Neural cell (in vitro differentiated cells): ENCODE measurements around the gene RNF144A. TPM values are rescaled to one million over a fixed set of nuclear protein-coding genes. Genes with fewer than 3 reads are reported as not detected.

Experiments
- H2AFZ ChIP-seq: fragments of 200-600, 300-800 bp; sonication (generic), shearing (Covaris generic); 2 replicates; pipeline ENCODE4 v1.6.0; 2014; ENCODE audit warnings: low read depth, mild to moderate bottlenecking, antibody characterized with exemption, low read length, moderate library complexity
- H3F3A ChIP-seq: fragments of 200-600 bp; shearing (Covaris generic); 2 replicates; pipeline ENCODE4 v1.6.1; 2016; ENCODE audit warnings: mild to moderate bottlenecking, moderate library complexity, mixed read lengths, antibody characterized with exemption, low read length; ENCODE audit not compliant: insufficient read depth, poor library complexity, severe bottlenecking
- H3K27ac ChIP-seq: fragments of 200-600, 300-800 bp; sonication (generic), shearing (Covaris generic); 2 replicates; pipeline ENCODE4 v1.5.1; 2014; ENCODE audit warnings: mild to moderate bottlenecking, low read length, moderate library complexity
- H3K27me3 ChIP-seq: fragments of 300-800, 200-600 bp; sonication (generic), shearing (Covaris generic); 2 replicates; pipeline ENCODE4 v1.6.0; 2014; ENCODE audit warnings: mild to moderate bottlenecking, low read depth, low read length, moderate library complexity; ENCODE audit not compliant: insufficient read depth
- H3K36me3 ChIP-seq: fragments of 300-800, 200-600 bp; sonication (generic), shearing (Covaris generic); 2 replicates; pipeline ENCODE4 v1.5.1; 2014; ENCODE audit warnings: mild to moderate bottlenecking, antibody characterized with exemption, low read length, moderate library complexity; ENCODE audit not compliant: insufficient read depth
- H3K4me2 ChIP-seq: fragments of 300-800, 200-600 bp; sonication (generic), shearing (Covaris generic); 2 replicates; pipeline ENCODE4 v1.6.0; 2014; ENCODE audit warnings: mild to moderate bottlenecking, low read length
- H3K4me3 ChIP-seq: fragments of 300-800, 200-600 bp; sonication (generic), shearing (Covaris generic); 2 replicates; pipeline ENCODE4 v1.5.1; 2014; ENCODE audit warnings: mild to moderate bottlenecking, low read length, moderate library complexity
- H3K79me2 ChIP-seq: fragments of 200-600 bp; shearing (Covaris generic); replicated peaks from 2 replicates; pipeline ENCODE4 v1.6.0; 2014; ENCODE audit warnings: mild to moderate bottlenecking, low read length, moderate library complexity; ENCODE audit not compliant: insufficient read depth
- H3K9ac ChIP-seq: fragments of 300-800, 200-600 bp; sonication (generic), shearing (Covaris generic); 2 replicates; pipeline ENCODE4 v1.6.1; 2016; ENCODE audit warnings: mild to moderate bottlenecking, low read length, mixed read lengths
- H3K9me2 ChIP-seq: fragments of 200-600 bp; shearing (Covaris generic); 2 replicates; pipeline ENCODE4 v1.6.1; 2016; ENCODE audit warnings: mild to moderate bottlenecking, low read length, mixed read lengths; ENCODE audit not compliant: insufficient read depth
- H3K9me3 ChIP-seq: fragments of 200-600, 300-800 bp; sonication (generic), shearing (Covaris generic); 2 replicates; pipeline ENCODE4 v1.6.1; 2016; ENCODE audit warnings: mild to moderate bottlenecking, mixed run types, low read length, moderate library complexity, mixed read lengths
- H4K20me1 ChIP-seq: fragments of 200-600 bp; shearing (Covaris generic); 2 replicates; pipeline ENCODE4 v1.6.1; 2016; ENCODE audit warnings: mild to moderate bottlenecking, mixed run types; ENCODE audit not compliant: insufficient read depth
- CTCF ChIP-seq: fragments of 450-650 bp; IDR thresholded peaks from 2 replicates; pipeline ENCODE4 v1.5.1; 2014; ENCODE audit warnings: antibody characterized with exemption, mild to moderate bottlenecking, moderate library complexity; ENCODE audit not compliant: poor library complexity, severe bottlenecking
- EP300 ChIP-seq: fragments of 450-650 bp; conservative IDR thresholded peaks from 2 replicates; pipeline ENCODE4 v1.6.1; 2014; ENCODE audit warnings: antibody characterized with exemption, mild to moderate bottlenecking, moderate library complexity; ENCODE audit not compliant: poor library complexity, severe bottlenecking
- EZH2 ChIP-seq: fragments of 200-600, 300-800 bp; shearing (Covaris generic), sonication (generic); IDR thresholded peaks from 2 replicates; pipeline ENCODE4 v1.6.1; 2014; ENCODE audit warnings: antibody characterized with exemption, low read length, borderline replicate concordance, mild to moderate bottlenecking; ENCODE audit not compliant: insufficient read depth, poor library complexity, severe bottlenecking
- MXI1 ChIP-seq: fragments of 450-650 bp; conservative IDR thresholded peaks from 2 replicates; pipeline ENCODE4 v1.6.1; 2014; ENCODE audit warnings: antibody characterized with exemption, mild to moderate bottlenecking; ENCODE audit not compliant: poor library complexity, severe bottlenecking
- POLR2AphosphoS5 ChIP-seq: IDR thresholded peaks from 2 replicates; pipeline ENCODE4 v1.6.1; 2012
- RAD21 ChIP-seq: fragments of 450-650 bp; conservative IDR thresholded peaks from 2 replicates; pipeline ENCODE4 v1.6.1; 2014; ENCODE audit warnings: antibody characterized with exemption, mild to moderate bottlenecking, moderate library complexity
- REST ChIP-seq: IDR thresholded peaks from 2 replicates; pipeline ENCODE4 v1.6.1; 2012; ENCODE audit warnings: borderline replicate concordance
- SMC3 ChIP-seq: fragments of 450-650 bp; conservative IDR thresholded peaks from 2 replicates; pipeline ENCODE4 v1.6.1; 2014; ENCODE audit warnings: antibody characterized with exemption, mild to moderate bottlenecking, moderate library complexity; ENCODE audit not compliant: poor library complexity
- TAF1 ChIP-seq: IDR thresholded peaks from 2 replicates; pipeline ENCODE4 v1.6.1; 2012; ENCODE audit warnings: low read depth
- polyA plus RNA-seq: library from polyadenylated mRNA; depleted of rRNA; stranded (reverse); fragments of >200 nt; gene quantifications from 2 replicates; pipeline ENCODE4 v1.2.3, GENCODE V29; 2014

RNF144A gene
- polyA plus RNA-seq, 1 donor from 2014 or later = 26.9 TPM

GRCh38 chr2:6924924-6925409 lies 7.8 kb downstream of the RNF144A start:
- no peak for TF ChIP-seq CTCF
- TF ChIP-seq RAD21 = no peak
- TF ChIP-seq REST = no peak
- no peak for TF ChIP-seq MXI1
- no peak for TF ChIP-seq SMC3
- TF ChIP-seq POLR2AphosphoS5 = no peak
- TF ChIP-seq EP300 = no peak
- Histone ChIP-seq H2AFZ (no peak overlapping the region), H4K20me1 (no peaks in the 10 kb centered on the region), H3K79me2 (peaks cover 57% of the 10 kb centered on the region), H3K4me2 (no peak overlapping the region), H3K27ac (no peak overlapping the region), H3K4me3 (no peak overlapping the region), H3K9me2 (no peaks in the 10 kb centered on the region), H3K9me3 (no peaks in the 10 kb centered on the region), H3K36me3 (no peaks in the 10 kb centered on the region), H3K9ac (no peak overlapping the region), H3F3A (no peaks in the 10 kb centered on the region), H3K27me3 (no peaks in the 10 kb centered on the region)

GRCh38 chr2:6926071-6926732 lies 9.0 kb downstream of the RNF144A start:
- H3F3A ChIP-seq = no peaks in the 10 kb centered on the region
- H3K27ac ChIP-seq = no peak overlapping the region
- no peaks in the 10 kb centered on the region for H3K36me3 ChIP-seq
- peaks cover 55% of the 10 kb centered on the region for H3K79me2 ChIP-seq
- no peaks in the 10 kb centered on the region for H3K9me3 ChIP-seq
- H3K4me3 ChIP-seq = no peak overlapping the region
- H3K4me2 ChIP-seq = no peak overlapping the region
- H3K27me3 ChIP-seq = no peaks in the 10 kb centered on the region
- no peak for TF ChIP-seq EZH2
- no peak for TF ChIP-seq CTCF
- TF ChIP-seq POLR2AphosphoS5 = no peak
- no peak for TF ChIP-seq TAF1
- no peak for TF ChIP-seq MXI1
- no peak for TF ChIP-seq REST
- TF ChIP-seq SMC3 = no peak
- TF ChIP-seq RAD21 = no peak
- TF ChIP-seq EP300 = no peak
- H3K9ac ChIP-seq = no peak overlapping the region
- no peak overlapping the region for H2AFZ ChIP-seq
- H4K20me1 ChIP-seq = no peaks in the 10 kb centered on the region
- no peaks in the 10 kb centered on the region for H3K9me2 ChIP-seq
